Testis (tissue), 3 donors: ENCODE results near the gene EVC. TPM values are rescaled to one million over a fixed set of nuclear protein-coding genes. Genes with fewer than 3 reads are reported as not detected.
A peak's percentile ranks its signal among the peaks of the same experiment; 100 is the strongest.

Experiments used
- DNase-seq: peaks from one replicate; pipeline ENCODE4 v3.0.0-alpha.2; 2019
- H3K27ac ChIP-seq, 2 donors: fragments of 200-600 bp; sonication (generic); one replicate each; pipeline ENCODE4 v1.5.1; 2019
- H3K27me3 ChIP-seq: fragments of 200-600 bp; sonication (generic); one replicate; pipeline ENCODE4 v1.5.1; 2019
- H3K36me3 ChIP-seq: fragments of 200-600 bp; sonication (generic); one replicate; pipeline ENCODE4 v1.5.1; 2017; ENCODE audit warnings: low read depth; ENCODE audit errors: missing control alignments
- H3K4me1 ChIP-seq: fragments of 200-600 bp; sonication (generic); one replicate; pipeline ENCODE4 v1.5.1; 2019
- H3K4me3 ChIP-seq, 2 donors: fragments of 200-600 bp; sonication (generic); one replicate each; pipeline ENCODE4 v1.5.1; 2017 to 2019
- H3K9me3 ChIP-seq: fragments of 200-600 bp; sonication (generic); one replicate; pipeline ENCODE4 v1.5.1; 2017
- POLR2A ChIP-seq: fragments of 450-650 bp; IDR thresholded peaks from one replicate; pipeline ENCODE4 v1.6.1; 2017; ENCODE audit warnings: antibody characterized with exemption, mild to moderate bottlenecking, moderate library complexity
- WGBS, 2 donors: methylation state at CpG; one replicate each; pipeline ENCODE4 v1.1.5; 2018; 5-methylcytosine and 5-hydroxymethylcytosine counted together
- intact Hi-C: fragments of 100-400 bp; cut with DNase I; formaldehyde crosslinking; loops from one replicate; pipeline ENCODE4 v1.15.1; 2023; ENCODE audit warnings: low total_unique reads
- polyA plus RNA-seq: library from polyadenylated mRNA; stranded (reverse); fragments of 350-450 nt; fragmentation: Illumina TruSeq; extraction: RNeasy Lipid Tissue Mini Kit (QIAGEN cat#74804); gene quantifications from one replicate; pipeline ENCODE4 v1.2.3, GENCODE V29; 2014; ENCODE audit warnings: low read depth, low replicate concordance; ENCODE audit not compliant: insufficient read depth
- total RNA-seq, 2 donors: library from RNA; depleted of rRNA; stranded (reverse); fragments of >200 nt; gene quantifications; one replicate each; pipeline ENCODE4 v1.2.3, GENCODE V29; 2016
- TF ChIP-seq, protein P1 (sequence below), 3 experiments: fragments of 450-650 bp in 2 of 3; fragments of 200-600 bp in 1 of 3; sonication (generic) in 1 of 3; IDR thresholded peaks; one replicate each; pipeline ENCODE4 v1.5.1; 2016 to 2019; ENCODE audit warnings: antibody characterized with exemption in 3 of 3, mild to moderate bottlenecking in 2 of 3, moderate library complexity in 1 of 3

Gene EVC
- total and polyA plus RNA-seq, 3 donors from 2014 or later: 9.0 to 39.6 (median 33.4) TPM

DNA sequence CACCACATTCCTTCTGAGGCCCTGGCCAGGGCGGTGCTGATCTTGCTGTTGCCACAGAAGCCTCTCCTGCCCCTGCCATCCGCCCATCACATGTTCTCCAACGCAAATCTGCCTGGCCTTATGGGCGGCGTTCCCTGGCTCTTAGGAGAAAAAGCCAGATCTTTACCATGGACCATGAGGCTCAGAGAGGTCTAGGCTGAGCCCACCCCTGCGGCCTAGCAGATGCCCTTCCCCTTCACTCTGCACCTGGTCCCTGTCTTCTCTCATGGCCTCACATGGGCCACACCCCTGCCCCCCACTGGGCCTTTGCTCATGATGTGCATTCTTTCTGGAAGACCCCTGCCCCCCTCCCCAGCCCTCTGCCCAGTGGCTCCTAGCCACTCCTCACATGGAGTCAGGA is 103.4 kb downstream of the EVC start:
- H3K9me3 ChIP-seq: no peaks in the 10 kb centered on the region
- no peaks in the 10 kb centered on the region for H3K27me3 ChIP-seq
- no peaks in the 10 kb centered on the region for H3K36me3 ChIP-seq
- no peak for DNase-seq
- intact Hi-C loops: no loop called here
- no peak overlapping the region for H3K27ac ChIP-seq
- no peaks in the 10 kb centered on the region for H3K4me1 ChIP-seq
- TF ChIP-seq, protein P1, sequence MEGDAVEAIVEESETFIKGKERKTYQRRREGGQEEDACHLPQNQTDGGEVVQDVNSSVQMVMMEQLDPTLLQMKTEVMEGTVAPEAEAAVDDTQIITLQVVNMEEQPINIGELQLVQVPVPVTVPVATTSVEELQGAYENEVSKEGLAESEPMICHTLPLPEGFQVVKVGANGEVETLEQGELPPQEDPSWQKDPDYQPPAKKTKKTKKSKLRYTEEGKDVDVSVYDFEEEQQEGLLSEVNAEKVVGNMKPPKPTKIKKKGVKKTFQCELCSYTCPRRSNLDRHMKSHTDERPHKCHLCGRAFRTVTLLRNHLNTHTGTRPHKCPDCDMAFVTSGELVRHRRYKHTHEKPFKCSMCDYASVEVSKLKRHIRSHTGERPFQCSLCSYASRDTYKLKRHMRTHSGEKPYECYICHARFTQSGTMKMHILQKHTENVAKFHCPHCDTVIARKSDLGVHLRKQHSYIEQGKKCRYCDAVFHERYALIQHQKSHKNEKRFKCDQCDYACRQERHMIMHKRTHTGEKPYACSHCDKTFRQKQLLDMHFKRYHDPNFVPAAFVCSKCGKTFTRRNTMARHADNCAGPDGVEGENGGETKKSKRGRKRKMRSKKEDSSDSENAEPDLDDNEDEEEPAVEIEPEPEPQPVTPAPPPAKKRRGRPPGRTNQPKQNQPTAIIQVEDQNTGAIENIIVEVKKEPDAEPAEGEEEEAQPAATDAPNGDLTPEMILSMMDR (IDR thresholded peaks at IDR 0.05): no peak
- no peak for TF ChIP-seq POLR2A
- H3K4me3 ChIP-seq: no peak overlapping the region
- 93 to 95% methylated on average over 6 of the region's 6 CpGs for WGBS, 2 donors

DNA sequence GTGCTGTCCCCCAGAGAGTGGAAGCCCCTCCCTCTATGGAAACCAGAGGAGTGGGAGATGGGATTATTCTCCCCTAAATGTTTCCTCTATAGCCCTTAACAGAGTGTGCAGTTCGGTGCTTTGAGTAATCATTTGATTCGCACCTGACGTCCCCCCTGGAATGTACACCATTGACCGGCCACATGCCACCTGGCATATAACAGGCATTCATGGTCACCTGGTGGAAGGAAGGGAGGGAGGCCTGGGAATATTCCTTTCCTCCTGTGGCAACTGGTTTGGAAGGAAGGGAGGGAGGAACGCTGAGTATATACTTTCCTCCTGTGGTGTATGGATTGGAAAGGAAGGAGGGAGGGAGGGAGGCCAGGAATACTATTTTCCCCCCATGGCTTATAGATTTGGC is 104.6 kb downstream of the EVC start:
- intact Hi-C loops: no loop called here
- Histone ChIP-seq H3K9me3 (no peaks in the 10 kb centered on the region), H3K4me1 (no peaks in the 10 kb centered on the region), H3K27me3 (no peaks in the 10 kb centered on the region), H3K27ac (no peak overlapping the region), H3K36me3 (no peaks in the 10 kb centered on the region), H3K4me3 (no peak overlapping the region)
- TF ChIP-seq POLR2A: no peak
- TF ChIP-seq, protein P1 (IDR thresholded peaks at IDR 0.05): no peak
- no peak for DNase-seq
- 85 to 86% methylated on average over 5 of the region's 5 CpGs for WGBS, 2 donors

DNA sequence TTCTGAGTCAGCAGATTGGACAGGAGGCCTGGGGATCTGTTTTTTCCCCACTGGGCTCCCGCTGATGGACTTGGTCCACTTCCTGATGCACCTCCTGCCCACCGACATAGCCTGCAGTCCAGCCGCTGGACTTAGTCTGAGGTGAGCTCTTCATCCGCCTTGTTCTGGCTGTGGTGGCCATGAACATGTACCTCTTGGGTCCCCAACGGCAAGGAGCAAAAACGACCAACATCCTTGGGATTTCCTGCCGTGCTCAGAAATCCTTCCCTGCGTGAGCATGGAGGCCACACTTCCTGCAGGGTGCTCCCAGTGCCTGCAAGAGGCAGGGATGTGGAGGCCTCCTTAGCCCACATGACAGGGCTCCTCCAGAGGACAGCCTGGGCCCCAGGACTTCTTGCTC is 105.1 kb downstream of the EVC start:
- intact Hi-C loops: no loop called here
- no peak for DNase-seq
- WGBS, 2 donors: 90% methylated on average over 8 of the region's 8 CpGs

DNA sequence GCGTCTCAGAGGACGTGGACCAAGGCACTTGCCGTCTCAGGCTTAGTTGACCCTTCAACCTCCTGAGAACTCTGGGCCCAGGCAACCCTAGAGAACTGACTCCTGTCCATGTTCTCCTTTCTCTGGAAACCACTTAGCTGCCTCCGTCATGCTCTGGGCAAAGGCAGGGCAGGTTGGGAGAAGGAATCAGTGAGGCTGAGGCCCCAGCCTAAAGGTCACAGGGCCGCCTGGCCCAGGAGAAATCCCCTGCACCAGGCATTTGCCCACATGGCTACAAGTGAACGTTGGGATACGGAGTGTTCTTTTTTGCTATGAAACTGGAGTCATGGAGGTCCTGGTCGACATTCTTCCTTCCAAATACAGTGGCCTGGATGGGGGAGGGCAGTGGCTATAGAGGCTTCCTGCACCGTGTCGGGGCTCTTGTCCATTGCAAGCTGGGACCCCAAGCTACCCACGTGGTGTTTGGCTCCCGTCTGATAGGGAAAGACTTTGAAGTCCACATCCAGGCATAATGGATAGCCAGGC is 105.9 kb downstream of the EVC start:
- Histone ChIP-seq H3K9me3 (no peaks in the 10 kb centered on the region), H3K27me3 (no peaks in the 10 kb centered on the region), H3K4me1 (no peaks in the 10 kb centered on the region), H3K27ac (no peak overlapping the region), H3K36me3 (no peaks in the 10 kb centered on the region), H3K4me3 (no peak overlapping the region)
- TF ChIP-seq, protein P1 (IDR thresholded peaks at IDR 0.05): no peak
- no peak for TF ChIP-seq POLR2A
- intact Hi-C loops: no loop called here
- 90 to 92% methylated on average over 8 to 12 of the region's 12 CpGs for WGBS, 2 donors
- no peak for DNase-seq

More for the DNA sequence above, 105.1 kb downstream of the EVC start:
- no peaks in the 10 kb centered on the region for H3K4me1 ChIP-seq
- H3K27ac ChIP-seq: no peak overlapping the region
- no peaks in the 10 kb centered on the region for H3K9me3 ChIP-seq
- H3K36me3 ChIP-seq: no peaks in the 10 kb centered on the region
- no peak overlapping the region for H3K4me3 ChIP-seq
- no peaks in the 10 kb centered on the region for H3K27me3 ChIP-seq
- TF ChIP-seq, protein P1 (IDR thresholded peaks at IDR 0.05): no peak
- no peak for TF ChIP-seq POLR2A

DNA sequence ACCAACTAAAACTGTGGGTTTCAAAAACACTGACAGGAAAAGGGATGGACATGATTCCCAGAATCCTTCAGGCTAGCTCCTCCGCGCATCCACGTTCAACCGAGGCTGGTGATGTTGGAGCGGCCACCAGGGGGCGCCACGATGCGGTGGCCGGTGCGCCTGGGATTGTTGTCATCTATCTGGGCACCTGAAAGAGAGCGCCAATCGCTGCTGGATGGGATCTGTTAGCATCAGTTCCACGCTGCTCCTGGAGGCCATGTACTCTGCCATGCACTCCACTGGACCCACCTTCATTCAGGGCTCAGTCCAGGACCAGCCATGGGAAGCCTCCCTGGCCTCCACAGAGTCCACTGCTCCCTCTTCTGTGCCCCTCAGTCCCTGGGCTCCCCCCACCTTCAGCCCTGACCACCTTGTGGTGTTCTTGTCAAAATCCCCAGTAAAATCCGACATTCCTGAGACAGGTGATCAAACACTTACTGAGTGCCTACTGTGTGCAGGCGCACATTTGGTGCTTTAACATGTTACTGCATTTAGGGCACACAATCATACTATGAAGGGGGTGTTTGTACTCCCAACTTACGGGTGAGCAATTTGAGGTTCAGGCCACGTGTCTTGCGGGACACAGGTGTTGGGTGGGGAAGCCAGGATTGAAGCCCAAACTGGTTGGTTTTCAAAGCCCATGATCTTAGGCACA is 110.8 kb downstream of the EVC start:
- Histone ChIP-seq H3K36me3 (no peaks in the 10 kb centered on the region), H3K4me3 (no peak overlapping the region), H3K4me1 (no peaks in the 10 kb centered on the region), H3K27me3 (no peaks in the 10 kb centered on the region), H3K27ac (no peak overlapping the region), H3K9me3 (no peaks in the 10 kb centered on the region)
- peak; percentile 25 for DNase-seq
- intact Hi-C loops: no loop called here
- 73 to 78% methylated on average over 14 to 18 of the region's 18 CpGs for WGBS, 2 donors
- TF ChIP-seq POLR2A: no peak
- TF ChIP-seq, protein P1 (IDR thresholded peaks at IDR 0.05): peak; percentile 18 to 72 (median 49)
